Bronchus fibroblast of lung (primary cell): ENCODE results near the gene ADAMTS17. TPM values are rescaled to one million over a fixed set of nuclear protein-coding genes. Genes with fewer than 3 reads are reported as not detected.

Experiments used
- total RNA-seq: library from RNA; depleted of rRNA; stranded (reverse); fragments of >200 nt; gene quantifications from 2 replicates; pipeline ENCODE4 v1.2.3, GENCODE V29; 2015

The ADAMTS17 gene
- total RNA-seq, result under 0.01 and 0.30 TPM in 2 replicates

GRCh38 chr15:100341750-100342560, at the start of gene ADAMTS17:
Gene ADAMTS17, minus strand, starts transcription at chr15:100341975. Its CDS starts 76 bp downstream, at chr15:100341899.

Other genes with a start within 250 kb of the ADAMTS17 start
- gene CERS3, start 187.0 kb upstream of the ADAMTS17 start, total RNA-seq, result not detected in 2 replicates